Effector memory CD8-positive, alpha-beta T cell (primary cell): Measurements from ENCODE around the gene DENND1A.

Experiments used
- ATAC-seq: fragments of 150-1000 bp; cut with Tn5 transposase; replicated peaks from 2 replicates; pipeline ENCODE4 v1.10.0; 2021; ENCODE audit warnings: mild to moderate bottlenecking, moderate library complexity
- DNase-seq, 3 experiments: peaks; one replicate each; pipeline ENCODE4 v3.0.0; 2021
- H3K27ac Mint-ChIP-seq, 2 donors: one replicate each; pipeline ENCODE4 v1.8.0; 2022; ENCODE audit warnings: mild to moderate bottlenecking in 2 of 2, mixed read lengths in 2 of 2, moderate library complexity in 2 of 2
- H3K27me3 Mint-ChIP-seq, 2 donors: one replicate each; pipeline ENCODE4 v1.8.0; 2022; ENCODE audit warnings: mixed read lengths in 2 of 2
- H3K36me3 Mint-ChIP-seq: one replicate; pipeline ENCODE4 v1.8.0; 2022; ENCODE audit warnings: mild to moderate bottlenecking, moderate library complexity, mixed read lengths; ENCODE audit not compliant: insufficient read depth
- H3K4me1 Mint-ChIP-seq, 2 donors: one replicate each; pipeline ENCODE4 v1.8.0; 2022; ENCODE audit warnings: low read depth in 2 of 2, mixed read lengths in 2 of 2
- H3K4me3 Mint-ChIP-seq, 2 donors: one replicate each; pipeline ENCODE4 v1.8.0; 2022; ENCODE audit warnings: mild to moderate bottlenecking in 2 of 2, mixed read lengths in 2 of 2, moderate library complexity in 2 of 2
- H3K9me3 Mint-ChIP-seq, 2 donors: one replicate each; pipeline ENCODE4 v1.8.0; 2022; ENCODE audit warnings: mixed read lengths in 2 of 2

The DENND1A gene

GRCh38 chr9:123660691-123661466, 269.0 kb downstream of the DENND1A start:
- Mint-ChIP-seq H3K4me1 (no peaks in the 10 kb centered on the region), H3K27ac (no peak overlapping the region), H3K4me3 (no peak overlapping the region), H3K36me3 (no peaks in the 10 kb centered on the region), H3K27me3 (no peaks in the 10 kb centered on the region), H3K9me3 (peaks cover 0 to 6% of the 10 kb centered on the region in 2 donors)
- no peak for DNase-seq
- no peak for ATAC-seq

GRCh38 chr9:123659358-123659757, 270.6 kb downstream of the DENND1A start:
- H3K36me3 Mint-ChIP-seq: no peaks in the 10 kb centered on the region
- no peak for ATAC-seq
- no peaks in the 10 kb centered on the region for H3K4me1 Mint-ChIP-seq
- H3K27ac Mint-ChIP-seq: no peak overlapping the region
- no peak for DNase-seq
- H3K9me3 Mint-ChIP-seq: peaks cover 0 to 4% of the 10 kb centered on the region in 2 donors
- no peaks in the 10 kb centered on the region for H3K27me3 Mint-ChIP-seq
- no peak overlapping the region for H3K4me3 Mint-ChIP-seq

- Mint-ChIP-seq H3K36me3 (no peaks in the 10 kb centered on the region), H3K9me3 (peaks cover 0 to 4% of the 10 kb centered on the region in 2 donors), H3K4me1 (no peaks in the 10 kb centered on the region), H3K27me3 (no peaks in the 10 kb centered on the region), H3K27ac (no peak overlapping the region), H3K4me3 (no peak overlapping the region)
- DNase-seq: no peak
- no peak for ATAC-seq
Observed at GRCh38 chr9:123658792-123659191, 271.1 kb downstream of the DENND1A start.

- no peaks in the 10 kb centered on the region for H3K27me3 Mint-ChIP-seq
- ATAC-seq: no peak
- no peak overlapping the region for H3K27ac Mint-ChIP-seq
- H3K4me3 Mint-ChIP-seq: no peak overlapping the region
- peaks cover 0 to 4% of the 10 kb centered on the region in 2 donors for H3K9me3 Mint-ChIP-seq
- H3K36me3 Mint-ChIP-seq: no peaks in the 10 kb centered on the region
- H3K4me1 Mint-ChIP-seq: no peaks in the 10 kb centered on the region
- no peak for DNase-seq
Observed at GRCh38 chr9:123657941-123658340, 272.0 kb downstream of the DENND1A start.

DNA sequence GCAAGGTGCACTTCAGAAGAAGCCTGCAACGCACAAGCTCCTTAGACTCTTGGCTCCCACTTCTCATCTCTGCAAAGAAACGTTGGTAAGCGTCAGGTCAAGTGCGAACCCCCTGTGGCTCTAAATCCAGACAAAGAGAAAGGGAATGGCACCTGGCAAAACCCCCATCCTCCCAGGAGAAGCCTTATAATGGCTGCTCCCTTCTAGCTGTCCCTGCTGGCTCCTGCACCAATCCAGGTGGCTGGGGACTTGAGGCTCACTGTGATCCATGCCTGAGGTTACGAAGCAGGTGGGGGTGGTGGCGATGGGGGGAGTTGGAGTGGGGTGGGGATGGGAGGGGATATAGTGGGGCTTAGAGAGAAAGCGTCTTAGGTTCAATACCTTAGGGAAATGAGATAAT, 272.8 kb downstream of the DENND1A start:
- H3K36me3 Mint-ChIP-seq: no peaks in the 10 kb centered on the region
- peaks cover 0 to 3% of the 10 kb centered on the region in 2 donors for H3K9me3 Mint-ChIP-seq
- H3K4me1 Mint-ChIP-seq: no peaks in the 10 kb centered on the region
- no peak overlapping the region for H3K27ac Mint-ChIP-seq
- H3K27me3 Mint-ChIP-seq: no peaks in the 10 kb centered on the region
- H3K4me3 Mint-ChIP-seq: no peak overlapping the region
- no peak for DNase-seq
- no peak for ATAC-seq

GRCh38 chr9:123656565-123656964, 273.4 kb downstream of the DENND1A start:
- Mint-ChIP-seq H3K36me3 (peaks cover 1% of the 10 kb centered on the region), H3K27ac (no peak overlapping the region), H3K27me3 (no peaks in the 10 kb centered on the region), H3K4me1 (no peaks in the 10 kb centered on the region), H3K4me3 (no peak overlapping the region), H3K9me3 (no peaks in the 10 kb centered on the region)
- DNase-seq (no peak), ATAC-seq (no peak)

GRCh38 chr9:123655681-123656423, 274.1 kb downstream of the DENND1A start:
- DNase-seq: no peak
- Mint-ChIP-seq H3K4me3 (no peak overlapping the region), H3K27me3 (no peaks in the 10 kb centered on the region), H3K9me3 (no peaks in the 10 kb centered on the region), H3K4me1 (no peaks in the 10 kb centered on the region), H3K27ac (no peak overlapping the region), H3K36me3 (peaks cover 8% of the 10 kb centered on the region)
- no peak for ATAC-seq

DNA sequence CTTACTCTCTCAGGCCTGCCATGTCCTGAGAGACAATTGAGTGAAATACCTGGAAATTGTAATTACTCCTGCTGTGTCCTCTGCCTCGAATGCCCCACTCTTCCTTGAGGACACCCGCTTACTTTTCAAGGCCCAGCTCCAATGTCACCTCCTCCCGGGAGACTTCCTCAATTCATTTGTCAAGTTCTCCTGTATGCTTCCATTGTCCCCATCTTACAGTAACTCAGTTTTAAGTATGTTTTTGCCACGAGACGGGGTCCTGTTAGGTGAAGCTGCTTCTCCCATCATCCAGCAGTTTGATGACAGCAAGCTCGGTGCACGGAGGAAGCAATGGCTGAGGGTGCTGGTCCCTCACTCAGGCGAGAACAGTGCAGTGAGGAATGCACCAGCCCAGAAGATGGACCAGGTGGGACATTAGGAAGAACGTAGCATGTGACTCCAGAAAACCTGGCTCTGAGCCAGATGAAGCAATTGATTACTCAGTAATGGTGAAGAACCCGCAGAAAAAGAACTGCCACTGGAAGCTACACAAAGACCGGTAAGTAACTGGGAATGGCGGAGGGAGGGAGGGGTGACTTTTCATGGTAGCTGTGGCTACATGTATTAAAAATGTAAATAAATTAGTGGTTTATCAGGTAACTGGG, 274.8 kb downstream of the DENND1A start:
- Mint-ChIP-seq H3K4me1 (no peaks in the 10 kb centered on the region), H3K27me3 (no peaks in the 10 kb centered on the region), H3K4me3 (no peak overlapping the region), H3K36me3 (peaks cover 14% of the 10 kb centered on the region), H3K9me3 (no peaks in the 10 kb centered on the region), H3K27ac (no peak overlapping the region)
- ATAC-seq (no peak), DNase-seq (no peak)

- no peaks in the 10 kb centered on the region for H3K4me1 Mint-ChIP-seq
- DNase-seq (no peak), ATAC-seq (no peak)
- no peaks in the 10 kb centered on the region for H3K27me3 Mint-ChIP-seq
- no peaks in the 10 kb centered on the region for H3K9me3 Mint-ChIP-seq
- H3K4me3 Mint-ChIP-seq: no peak overlapping the region
- peaks cover 14% of the 10 kb centered on the region for H3K36me3 Mint-ChIP-seq
- no peak overlapping the region for H3K27ac Mint-ChIP-seq
Observed at GRCh38 chr9:123654218-123654993, 275.5 kb downstream of the DENND1A start.

- ATAC-seq (no peak), DNase-seq (no peak)
- Mint-ChIP-seq H3K36me3 (peaks cover 16% of the 10 kb centered on the region), H3K9me3 (no peaks in the 10 kb centered on the region), H3K4me3 (no peak overlapping the region), H3K27ac (no peak overlapping the region), H3K4me1 (no peaks in the 10 kb centered on the region), H3K27me3 (no peaks in the 10 kb centered on the region)
Observed at GRCh38 chr9:123652416-123652815, 277.5 kb downstream of the DENND1A start.

DNA sequence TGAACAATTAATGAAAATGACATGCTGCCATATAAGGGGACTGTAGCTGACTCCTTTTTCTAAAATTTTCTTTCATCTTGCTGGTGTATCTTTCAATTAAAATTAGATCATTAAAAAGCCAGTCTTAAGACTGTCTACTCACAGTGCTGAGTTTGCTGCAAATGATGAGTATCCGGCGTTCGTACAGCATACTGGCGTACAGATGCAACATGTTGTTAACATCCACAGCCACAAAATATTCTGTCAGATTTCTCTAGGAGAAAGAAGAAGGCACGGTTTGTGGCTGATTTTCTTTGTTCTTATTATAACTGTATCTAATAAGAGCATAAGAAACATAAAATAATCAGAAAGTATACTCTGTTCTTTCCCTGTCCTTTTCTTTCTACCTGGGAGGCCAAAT, 278.1 kb downstream of the DENND1A start:
- H3K27me3 Mint-ChIP-seq: no peaks in the 10 kb centered on the region
- no peak overlapping the region for H3K27ac Mint-ChIP-seq
- H3K36me3 Mint-ChIP-seq: peaks cover 16% of the 10 kb centered on the region
- H3K4me3 Mint-ChIP-seq: no peak overlapping the region
- H3K9me3 Mint-ChIP-seq: no peaks in the 10 kb centered on the region
- H3K4me1 Mint-ChIP-seq: no peaks in the 10 kb centered on the region
- no peak for DNase-seq
- ATAC-seq: no peak

GRCh38 chr9:123651273-123651672, 278.7 kb downstream of the DENND1A start:
- Mint-ChIP-seq H3K9me3 (no peaks in the 10 kb centered on the region), H3K4me1 (no peaks in the 10 kb centered on the region), H3K27me3 (no peaks in the 10 kb centered on the region), H3K27ac (no peak overlapping the region), H3K4me3 (no peak overlapping the region), H3K36me3 (peaks cover 16% of the 10 kb centered on the region)
- no peak for DNase-seq
- no peak for ATAC-seq

DNA sequence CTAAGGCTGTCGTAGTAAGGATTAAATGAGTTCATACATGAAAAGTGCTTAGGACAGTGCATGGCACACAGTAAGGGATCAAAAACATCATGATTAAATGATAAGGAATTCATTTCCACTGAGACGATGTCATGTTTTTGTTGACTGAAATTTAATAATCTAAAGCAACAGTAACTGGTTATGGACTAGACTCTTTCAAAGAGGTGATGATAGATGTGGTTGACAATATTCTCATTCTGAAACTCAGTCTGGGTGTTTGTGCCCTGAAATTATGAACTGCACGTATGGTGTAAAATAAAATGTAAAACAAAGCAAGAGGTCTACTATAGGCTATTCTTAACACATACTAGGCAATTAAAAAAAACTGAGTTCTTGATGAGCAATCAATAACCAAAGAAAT, 280.0 kb downstream of the DENND1A start:
- Mint-ChIP-seq H3K36me3 (peaks cover 16% of the 10 kb centered on the region), H3K27ac (no peak overlapping the region), H3K4me1 (no peaks in the 10 kb centered on the region), H3K9me3 (no peaks in the 10 kb centered on the region), H3K27me3 (no peaks in the 10 kb centered on the region), H3K4me3 (no peak overlapping the region)
- no peak for DNase-seq
- no peak for ATAC-seq
